Activated naive CD8-positive, alpha-beta T cell treated with anti-CD3 and anti-CD28 coated beads, Interleukin-2, amount 50 U/mL, for 24 hours (primary cell): ENCODE data around the gene SCARB1.

Experiments
- ATAC-seq: fragments of 150-1000 bp; cut with Tn5 transposase; one replicate; pipeline ENCODE4 v1.10.0; 2021
- DNase-seq: peaks from one replicate; pipeline ENCODE4 v3.0.0; 2021
- H3K27ac Mint-ChIP-seq: one replicate; pipeline ENCODE4 v1.8.0; 2021; ENCODE audit warnings: mild to moderate bottlenecking, mixed read lengths
- H3K27me3 Mint-ChIP-seq: one replicate; pipeline ENCODE4 v1.8.0; 2021; ENCODE audit warnings: mixed read lengths
- H3K36me3 Mint-ChIP-seq: one replicate; pipeline ENCODE4 v1.8.0; 2021; ENCODE audit warnings: low read depth, mixed read lengths
- H3K4me1 Mint-ChIP-seq: one replicate; pipeline ENCODE4 v1.8.0; 2021; ENCODE audit warnings: mixed read lengths
- H3K4me3 Mint-ChIP-seq: one replicate; pipeline ENCODE4 v1.8.0; 2021; ENCODE audit warnings: mild to moderate bottlenecking, moderate library complexity, mixed read lengths
- H3K9me3 Mint-ChIP-seq: one replicate; pipeline ENCODE4 v1.8.0; 2021; ENCODE audit warnings: mixed read lengths

The SCARB1 gene

DNA sequence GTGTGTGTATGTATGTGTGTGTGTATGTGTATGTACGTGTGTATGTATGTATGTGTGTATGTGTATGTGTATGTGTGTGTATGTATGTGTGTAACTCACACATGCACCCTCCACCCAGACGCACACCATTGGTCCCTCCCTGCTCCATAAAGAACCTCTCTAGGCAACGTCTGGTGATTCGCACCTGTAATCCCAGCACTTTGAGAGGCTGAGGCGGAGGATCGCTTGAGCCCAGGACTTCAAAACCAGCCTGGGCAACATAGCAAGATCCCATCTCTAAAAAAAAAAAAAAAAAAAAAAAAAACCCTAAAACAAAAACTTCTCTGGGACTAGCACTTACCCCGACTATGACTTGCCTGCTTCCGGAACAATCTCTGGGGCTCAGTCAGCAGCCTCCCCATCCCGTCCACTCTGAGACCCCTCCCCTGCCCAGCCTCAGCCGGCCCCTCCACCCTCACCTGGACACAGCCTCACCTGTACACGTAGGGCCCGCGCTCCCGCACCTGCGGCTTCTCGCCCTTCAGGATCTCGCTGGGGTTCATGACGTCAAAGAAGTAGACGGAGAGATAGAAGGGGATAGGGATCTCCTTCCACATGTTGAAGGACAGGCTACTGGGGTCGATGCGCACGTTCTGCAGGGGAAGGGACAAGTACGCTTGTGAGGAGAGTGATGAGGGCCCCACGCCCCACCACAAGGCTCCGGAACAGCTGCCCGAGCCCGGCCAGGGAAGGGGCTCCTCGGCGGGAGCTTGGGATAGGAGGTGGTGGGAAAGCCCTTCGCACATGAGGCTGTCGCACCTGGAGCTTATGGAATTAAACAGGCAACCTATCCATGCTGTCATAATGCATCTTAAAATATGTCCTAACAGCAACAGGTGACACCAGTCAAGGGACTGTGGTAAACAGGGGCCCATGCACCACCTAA, 46.3 kb downstream of the SCARB1 start:
- ATAC-seq: no peak
- no peaks in the 10 kb centered on the region for H3K9me3 Mint-ChIP-seq
- H3K36me3 Mint-ChIP-seq: peaks cover 18% of the 10 kb centered on the region
- no peak overlapping the region for H3K27ac Mint-ChIP-seq
- no peaks in the 10 kb centered on the region for H3K4me1 Mint-ChIP-seq
- no peaks in the 10 kb centered on the region for H3K27me3 Mint-ChIP-seq
- no peak for DNase-seq
- H3K4me3 Mint-ChIP-seq: no peak overlapping the region

DNA sequence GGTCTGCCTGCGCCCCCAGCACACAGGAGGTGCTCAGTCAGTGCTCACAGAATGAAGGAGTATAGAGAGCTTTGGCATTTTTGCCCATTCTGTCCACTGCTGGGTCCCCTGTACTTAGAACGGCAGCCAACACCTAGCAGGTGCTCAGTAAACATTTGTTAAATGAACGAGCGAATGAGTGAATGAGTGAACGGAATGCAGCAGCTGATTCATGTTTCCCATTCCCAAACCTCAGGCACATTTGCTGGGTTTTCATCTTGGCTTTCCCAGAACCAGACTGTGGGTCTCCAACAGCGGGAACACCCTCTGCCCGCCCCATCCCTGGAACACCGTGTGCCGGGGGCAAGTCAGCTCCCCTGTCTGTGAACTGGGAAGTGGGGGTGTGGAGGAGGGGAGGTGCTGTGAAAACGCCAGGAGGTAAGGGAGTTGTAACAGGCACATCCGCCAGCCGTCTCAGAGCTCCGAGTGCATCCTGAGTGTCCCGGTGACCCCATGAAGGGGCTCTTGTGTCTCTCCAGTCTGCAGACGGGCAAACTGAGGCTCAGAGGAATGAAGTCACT, 47.3 kb downstream of the SCARB1 start:
- Mint-ChIP-seq H3K4me1 (no peaks in the 10 kb centered on the region), H3K36me3 (peaks cover 16% of the 10 kb centered on the region), H3K27ac (no peak overlapping the region), H3K27me3 (no peaks in the 10 kb centered on the region), H3K9me3 (no peaks in the 10 kb centered on the region), H3K4me3 (no peak overlapping the region)
- DNase-seq (no peak), ATAC-seq (no peak)

DNA sequence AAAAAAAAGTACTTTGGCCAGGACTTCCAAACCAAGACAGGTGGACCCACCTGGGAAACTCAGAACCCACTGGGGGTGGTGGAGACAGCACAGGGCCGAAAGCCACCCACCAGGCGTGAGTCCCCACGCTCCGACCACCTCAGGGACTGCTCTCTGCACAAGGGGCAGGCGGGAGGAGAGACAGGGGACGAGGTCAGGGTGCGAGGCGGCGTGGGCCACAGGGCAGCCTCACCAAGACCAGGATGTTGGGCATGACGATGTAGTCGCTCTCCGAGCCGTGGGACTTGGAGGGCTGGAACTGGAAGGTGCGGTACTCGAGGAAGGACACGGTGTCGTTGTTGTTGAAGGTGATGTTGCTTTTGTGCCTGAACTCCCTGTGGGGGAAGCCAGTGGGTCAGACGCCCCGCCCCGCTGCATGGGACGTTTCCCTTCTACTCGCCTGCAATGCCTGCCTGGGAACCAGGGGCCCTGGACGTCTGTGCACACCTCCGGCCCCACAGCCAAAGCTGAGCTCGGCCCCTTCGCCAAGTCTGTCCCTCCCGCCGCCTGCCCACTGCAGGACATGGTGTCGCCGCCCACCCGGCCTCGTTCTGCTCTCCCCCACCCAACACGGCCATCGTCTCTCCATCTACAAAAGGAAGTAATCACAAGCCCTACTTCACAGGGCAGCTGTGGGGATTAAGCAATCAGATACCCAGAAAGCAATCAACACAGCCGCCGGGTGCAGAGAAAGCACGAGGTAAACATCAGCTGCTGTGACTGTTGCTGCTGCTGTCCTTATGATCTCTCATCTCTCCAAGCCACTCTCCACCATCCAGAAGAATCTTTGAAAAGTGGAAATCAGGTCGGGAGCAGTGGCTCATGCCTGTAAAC, 48.7 kb downstream of the SCARB1 start:
- no peak overlapping the region for H3K27ac Mint-ChIP-seq
- H3K4me1 Mint-ChIP-seq: no peaks in the 10 kb centered on the region

DNA sequence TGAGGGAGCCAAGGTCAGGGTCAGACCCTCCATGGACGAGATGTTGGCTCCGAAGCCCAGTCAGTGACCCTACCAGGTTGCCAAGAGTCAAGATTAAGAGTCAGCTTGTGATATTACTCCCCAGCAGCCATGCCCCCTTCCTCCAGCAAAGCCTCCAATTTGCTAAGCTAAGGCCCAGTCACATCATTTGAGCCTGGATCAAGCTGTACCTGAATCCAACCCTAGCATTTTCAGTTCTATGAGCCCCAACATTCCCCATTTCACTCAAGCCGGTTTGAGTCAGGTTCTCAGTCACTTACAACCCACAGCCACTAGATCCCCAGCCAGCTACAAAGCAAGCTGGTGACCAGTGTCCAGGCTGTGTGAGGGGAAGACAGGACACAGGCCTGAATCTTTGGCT, 49.9 kb downstream of the SCARB1 start:
- Mint-ChIP-seq H3K9me3 (no peaks in the 10 kb centered on the region), H3K36me3 (peaks cover 16% of the 10 kb centered on the region), H3K4me3 (no peak overlapping the region), H3K4me1 (no peaks in the 10 kb centered on the region), H3K27ac (no peak overlapping the region), H3K27me3 (no peaks in the 10 kb centered on the region)
- DNase-seq (no peak), ATAC-seq (no peak)

More for the DNA sequence above, 48.7 kb downstream of the SCARB1 start:
- Mint-ChIP-seq H3K36me3 (peaks cover 16% of the 10 kb centered on the region), H3K9me3 (no peaks in the 10 kb centered on the region), H3K27me3 (no peaks in the 10 kb centered on the region), H3K4me3 (no peak overlapping the region)
- no peak for ATAC-seq
- no peak for DNase-seq

DNA sequence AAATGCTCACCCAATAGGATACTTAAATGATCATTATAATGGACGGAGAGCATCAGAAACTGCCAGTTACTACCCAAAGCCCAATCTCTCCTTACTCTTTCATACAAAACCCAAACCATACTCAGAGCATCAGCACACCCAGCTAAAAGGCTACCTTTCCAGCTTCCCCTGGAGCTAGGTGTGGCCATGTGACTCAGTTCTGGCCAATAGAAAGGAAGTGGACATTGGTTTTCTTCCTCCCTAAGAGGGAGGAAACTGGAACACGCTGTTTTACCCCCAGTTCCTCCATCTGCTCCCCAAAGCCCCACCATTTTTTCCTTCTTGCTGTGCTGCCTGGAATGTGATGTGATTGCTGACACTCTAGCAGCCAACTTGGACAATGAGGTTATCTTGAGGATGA, 50.7 kb downstream of the SCARB1 start:
- Mint-ChIP-seq H3K4me1 (no peaks in the 10 kb centered on the region), H3K9me3 (no peaks in the 10 kb centered on the region), H3K27ac (no peak overlapping the region), H3K36me3 (peaks cover 18% of the 10 kb centered on the region), H3K4me3 (no peak overlapping the region), H3K27me3 (no peaks in the 10 kb centered on the region)
- DNase-seq: no peak
- ATAC-seq: no peak

DNA sequence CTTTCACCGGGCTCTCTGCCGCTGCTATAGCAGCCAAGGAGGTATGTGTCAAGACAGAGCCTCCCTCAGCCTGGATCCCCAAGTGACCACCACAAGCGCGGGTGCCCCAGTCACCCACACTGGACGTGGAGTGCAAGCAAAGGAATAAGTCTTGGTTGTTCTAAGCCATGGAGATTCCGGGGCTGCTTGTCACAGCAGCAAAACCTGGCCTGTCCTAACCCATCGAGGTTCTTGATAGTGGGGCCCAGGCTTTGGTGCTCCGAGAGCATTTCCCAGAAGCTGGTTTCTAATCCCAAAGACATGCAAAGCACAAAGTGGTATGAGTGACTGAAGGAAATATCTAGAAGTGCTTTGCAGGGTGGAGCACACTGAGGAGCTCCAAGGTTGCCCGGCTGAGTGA, 51.3 kb downstream of the SCARB1 start:
- H3K4me3 Mint-ChIP-seq: no peak overlapping the region
- no peaks in the 10 kb centered on the region for H3K9me3 Mint-ChIP-seq
- H3K27me3 Mint-ChIP-seq: no peaks in the 10 kb centered on the region
- DNase-seq (no peak), ATAC-seq (no peak)
- no peak overlapping the region for H3K27ac Mint-ChIP-seq
- H3K36me3 Mint-ChIP-seq: peaks cover 18% of the 10 kb centered on the region
- H3K4me1 Mint-ChIP-seq: no peaks in the 10 kb centered on the region

DNA sequence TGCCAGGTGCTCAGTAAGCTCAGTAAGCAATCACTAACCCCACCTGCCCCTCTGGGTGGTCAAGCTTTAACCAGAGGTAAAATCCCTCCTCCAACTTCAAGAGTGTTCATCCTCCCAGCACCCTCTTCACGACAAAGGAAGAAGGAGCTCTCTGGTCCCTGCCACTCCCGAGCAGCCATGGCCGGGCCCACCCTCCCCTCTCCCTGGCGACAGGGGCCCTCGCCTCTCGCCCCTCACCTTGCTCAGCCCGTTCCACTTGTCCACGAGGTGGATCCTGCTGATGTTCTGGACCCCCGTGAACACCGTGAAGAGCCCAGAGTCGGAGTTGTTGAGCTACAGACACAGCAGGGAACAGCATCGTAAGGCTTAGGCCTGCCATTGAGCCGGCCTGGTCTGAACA, 52.0 kb downstream of the SCARB1 start:
- H3K27ac Mint-ChIP-seq: no peak overlapping the region
- no peaks in the 10 kb centered on the region for H3K27me3 Mint-ChIP-seq
- DNase-seq (no peak), ATAC-seq (no peak)
- H3K9me3 Mint-ChIP-seq: no peaks in the 10 kb centered on the region
- no peaks in the 10 kb centered on the region for H3K4me1 Mint-ChIP-seq
- H3K36me3 Mint-ChIP-seq: peaks cover 18% of the 10 kb centered on the region
- no peak overlapping the region for H3K4me3 Mint-ChIP-seq

DNA sequence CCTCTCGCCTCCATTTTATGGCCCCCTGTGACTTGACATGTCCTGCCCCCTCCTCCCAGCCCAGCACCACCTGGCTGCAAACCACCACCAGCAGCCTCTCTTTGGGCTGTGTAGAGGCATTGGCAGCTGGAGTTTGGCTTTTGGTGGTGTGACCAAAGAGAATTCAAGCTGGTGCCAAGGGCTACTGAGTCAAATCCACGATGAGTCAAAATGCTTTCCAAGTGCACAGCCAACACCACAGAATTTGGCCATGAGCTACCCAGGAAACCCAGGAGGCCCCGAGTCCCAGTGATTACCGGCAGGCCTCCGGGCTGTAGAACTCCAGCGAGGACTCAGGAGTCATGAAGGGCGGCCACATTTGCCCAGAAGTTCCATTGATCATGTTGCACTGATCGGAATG, 53.8 kb downstream of the SCARB1 start:
- Mint-ChIP-seq H3K27ac (no peak overlapping the region), H3K4me3 (no peak overlapping the region), H3K27me3 (no peaks in the 10 kb centered on the region), H3K9me3 (no peaks in the 10 kb centered on the region), H3K4me1 (no peaks in the 10 kb centered on the region), H3K36me3 (peaks cover 21% of the 10 kb centered on the region)
- DNase-seq (no peak), ATAC-seq (no peak)

DNA sequence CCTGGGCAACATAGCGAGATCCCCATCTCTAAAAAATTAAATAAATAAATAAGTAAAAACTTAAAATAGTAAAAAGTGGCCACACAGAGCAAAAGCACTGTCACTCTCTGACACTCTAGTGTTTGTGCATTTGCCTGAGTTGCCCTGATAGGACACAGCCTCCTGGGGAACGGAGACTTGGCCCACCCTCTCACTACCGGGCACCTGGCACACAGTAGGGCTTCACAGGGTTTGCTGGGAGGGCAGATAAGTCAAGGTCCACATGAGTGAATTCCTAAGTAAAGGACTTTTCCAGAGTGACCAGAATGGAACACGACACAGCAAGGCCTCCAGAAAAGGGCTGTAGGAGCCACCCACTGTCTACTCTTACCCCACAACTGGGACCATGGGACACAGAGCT, 54.3 kb downstream of the SCARB1 start:
- ATAC-seq (no peak), DNase-seq (no peak)
- Mint-ChIP-seq H3K27me3 (no peaks in the 10 kb centered on the region), H3K27ac (no peak overlapping the region), H3K36me3 (peaks cover 22% of the 10 kb centered on the region), H3K9me3 (no peaks in the 10 kb centered on the region), H3K4me1 (no peaks in the 10 kb centered on the region), H3K4me3 (no peak overlapping the region)

DNA sequence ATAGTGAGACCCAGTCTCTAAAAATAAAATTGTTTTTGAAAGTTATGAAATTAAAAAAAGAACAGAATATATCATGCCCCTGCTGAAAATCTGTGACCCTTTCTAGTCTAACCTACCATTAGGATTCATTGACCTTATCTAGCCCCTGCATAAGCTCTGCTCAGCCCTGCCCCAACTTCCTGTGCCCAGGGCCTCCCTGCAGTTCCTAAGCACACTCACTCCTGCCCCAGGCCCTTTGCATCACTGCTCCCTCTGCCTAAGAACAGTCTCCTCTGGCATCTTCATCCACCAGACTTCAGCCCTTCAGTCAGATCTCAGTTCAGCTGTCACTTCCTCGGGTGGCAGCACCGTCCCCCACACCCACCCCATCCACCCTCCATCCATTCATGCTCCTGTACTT, 55.4 kb downstream of the SCARB1 start:
- Mint-ChIP-seq H3K4me3 (no peak overlapping the region), H3K36me3 (peaks cover 16% of the 10 kb centered on the region), H3K9me3 (no peaks in the 10 kb centered on the region), H3K27ac (no peak overlapping the region), H3K4me1 (no peaks in the 10 kb centered on the region), H3K27me3 (no peaks in the 10 kb centered on the region)
- DNase-seq (no peak), ATAC-seq (no peak)

DNA sequence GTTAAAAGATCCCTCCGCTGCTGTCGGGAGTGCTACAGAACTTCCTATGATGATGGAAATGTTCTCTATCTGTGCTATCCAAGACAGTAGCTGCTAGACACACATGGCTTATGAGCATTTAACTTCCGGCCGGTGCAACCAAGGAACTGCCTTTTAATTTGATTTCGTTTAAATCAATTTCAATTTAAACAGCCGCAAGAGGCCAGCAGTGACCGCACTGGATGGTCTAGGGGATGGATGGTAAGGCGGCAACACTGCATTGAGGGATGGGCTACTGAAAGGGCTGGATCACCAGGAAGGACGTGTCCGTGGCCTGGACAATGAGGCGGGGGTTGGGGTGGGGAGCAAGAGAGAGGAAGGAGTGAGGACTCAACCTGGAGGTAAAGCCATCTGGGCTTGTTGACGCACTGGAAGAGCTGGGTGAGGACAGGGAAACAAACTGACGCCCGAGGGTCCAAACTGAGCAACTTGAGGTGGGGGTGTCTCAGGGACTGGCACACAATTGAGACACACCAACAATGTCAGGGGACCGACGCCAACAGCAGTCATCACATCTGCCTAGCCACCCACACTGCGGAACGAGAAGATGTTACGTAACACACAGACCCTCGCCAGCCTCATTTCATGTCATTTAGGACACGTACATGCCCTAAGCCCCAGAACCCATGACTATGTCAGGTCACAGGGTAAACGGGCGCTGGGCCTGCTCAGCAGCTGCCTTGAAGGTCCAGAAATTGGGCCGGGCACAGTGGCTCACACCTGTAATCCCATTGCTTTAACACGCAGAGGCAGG, 57.6 kb downstream of the SCARB1 start:
- H3K4me3 Mint-ChIP-seq: no peak overlapping the region
- no peak overlapping the region for H3K27ac Mint-ChIP-seq
- no peaks in the 10 kb centered on the region for H3K9me3 Mint-ChIP-seq
- no peak for DNase-seq
- ATAC-seq: no peak
- H3K36me3 Mint-ChIP-seq: peaks cover 17% of the 10 kb centered on the region
- H3K27me3 Mint-ChIP-seq: no peaks in the 10 kb centered on the region
- H3K4me1 Mint-ChIP-seq: no peaks in the 10 kb centered on the region

DNA sequence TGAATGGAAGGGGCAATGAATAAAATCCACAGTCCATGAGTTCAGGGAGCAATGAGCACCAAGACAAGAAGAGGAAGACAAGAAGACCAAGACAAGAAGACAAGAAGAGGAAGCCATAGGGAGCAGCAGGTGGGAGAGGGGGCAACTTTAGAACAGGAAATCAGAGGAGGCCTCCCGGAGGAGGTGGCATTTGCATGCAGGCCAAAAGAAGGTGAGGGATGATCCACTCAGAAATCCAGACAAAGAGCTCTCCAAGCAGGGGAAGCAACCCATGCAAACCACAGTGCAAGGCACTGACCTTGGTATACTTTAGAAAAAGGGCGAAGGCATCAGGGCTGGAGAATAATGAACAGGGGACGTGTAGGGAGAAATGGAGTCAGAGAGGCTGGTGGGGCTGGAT, 58.6 kb downstream of the SCARB1 start:
- ATAC-seq: no peak
- Mint-ChIP-seq H3K4me1 (no peaks in the 10 kb centered on the region), H3K36me3 (peaks cover 21% of the 10 kb centered on the region), H3K9me3 (no peaks in the 10 kb centered on the region), H3K27ac (no peak overlapping the region), H3K4me3 (no peak overlapping the region), H3K27me3 (no peaks in the 10 kb centered on the region)
- no peak for DNase-seq

DNA sequence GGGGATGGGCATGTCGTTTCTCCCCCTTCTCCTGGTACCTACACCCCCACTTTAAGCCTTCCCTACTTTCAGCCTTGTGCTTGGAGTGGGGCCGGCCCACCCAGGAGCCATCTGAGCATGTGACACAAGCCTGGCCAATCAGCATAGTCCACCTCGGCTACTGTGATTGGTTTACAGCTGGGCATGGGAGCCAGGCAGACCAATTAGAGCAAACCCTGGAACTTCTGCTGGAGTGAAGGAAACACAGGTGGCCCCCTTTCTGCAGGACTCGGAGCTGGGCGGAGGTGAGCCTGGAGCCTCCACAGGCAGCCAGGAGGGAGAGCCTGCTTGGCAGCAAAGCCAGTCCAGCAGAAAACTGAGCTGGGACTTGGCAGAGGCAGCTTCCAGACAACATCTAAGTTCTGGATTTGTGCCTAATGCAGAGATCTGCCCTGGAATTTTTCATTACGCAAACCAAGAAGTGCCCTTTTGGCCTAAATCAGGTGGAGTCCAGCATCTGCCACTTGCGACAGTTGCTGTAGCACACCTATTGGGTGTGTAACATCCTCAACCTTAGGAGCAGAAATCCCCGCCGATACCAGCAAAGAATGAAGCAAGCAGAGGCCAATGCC, 59.5 kb downstream of the SCARB1 start:
- no peak for ATAC-seq
- H3K4me1 Mint-ChIP-seq: no peaks in the 10 kb centered on the region
- H3K36me3 Mint-ChIP-seq: peaks cover 22% of the 10 kb centered on the region

DNA sequence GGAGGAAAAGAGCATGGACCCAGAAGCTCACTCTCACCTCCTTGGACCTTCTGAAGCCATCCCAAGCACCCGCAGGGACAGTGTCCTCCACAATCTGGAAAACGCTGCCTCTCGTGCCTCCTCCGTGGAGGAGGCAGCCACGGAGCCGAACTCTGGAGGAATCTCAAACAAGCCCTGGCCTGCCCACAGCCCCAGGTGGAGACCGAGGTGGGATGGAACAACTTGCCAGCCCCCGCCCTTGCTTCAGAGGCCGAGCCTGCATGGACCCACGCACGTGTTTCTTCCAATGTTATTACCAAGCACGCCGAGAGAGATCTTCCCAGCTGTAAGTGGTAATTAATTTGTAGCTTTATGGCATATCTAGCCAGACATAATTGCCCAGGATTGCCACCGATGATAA, 61.3 kb downstream of the SCARB1 start:
- Mint-ChIP-seq H3K9me3 (no peaks in the 10 kb centered on the region), H3K4me3 (no peak overlapping the region), H3K27ac (no peak overlapping the region), H3K36me3 (peaks cover 33% of the 10 kb centered on the region), H3K27me3 (no peaks in the 10 kb centered on the region), H3K4me1 (peaks cover 2% of the 10 kb centered on the region)
- ATAC-seq: no peak
- DNase-seq: no peak

More for the DNA sequence above, 59.5 kb downstream of the SCARB1 start:
- H3K27ac Mint-ChIP-seq: no peak overlapping the region
- no peak for DNase-seq
- no peak overlapping the region for H3K4me3 Mint-ChIP-seq
- no peaks in the 10 kb centered on the region for H3K9me3 Mint-ChIP-seq
- no peaks in the 10 kb centered on the region for H3K27me3 Mint-ChIP-seq
